ENCODE measurements around the gene WTIP. TPM values are rescaled to one million over a fixed set of nuclear protein-coding genes. Genes with fewer than 3 reads are reported as not detected.

WTIP gene
- total and polyA plus RNA-seq, 2 of the 13 experiments (the other 11 are each of a cell fraction or from before 2014, with no cell fraction given) = 15.0 to 18.1 TPM

GRCh38 chr19:34501339-34502320, 20.1 kb downstream of the WTIP start (continued):
- no peak for TF ChIP-seq PRDM4 (CRISPR knock-in tag; IDR thresholded peaks at IDR 0.05; ENCODE audit: borderline replicate concordance)
- TF ChIP-seq ZNF292 (CRISPR knock-in tag; IDR thresholded peaks at IDR 0.05; ENCODE audit: borderline replicate concordance, low read depth) = no peak
- no peak for TF ChIP-seq HOXD1 (CRISPR knock-in tag; IDR thresholded peaks at IDR 0.05)
- TF ChIP-seq GRHL1 (CRISPR knock-in tag; conservative IDR thresholded peaks at IDR 0.05) = no peak
- no peak for TF ChIP-seq NFIB (CRISPR knock-in tag; IDR thresholded peaks at IDR 0.05; ENCODE audit: borderline replicate concordance)
- TF ChIP-seq ZNF350 (CRISPR knock-in tag; IDR thresholded peaks at IDR 0.05; ENCODE audit: borderline replicate concordance, low read depth) = peak; percentile 50; the same call in 1 of the 2 replicates
- TF ChIP-seq ZFP91 (CRISPR knock-in tag; IDR thresholded peaks at IDR 0.05; ENCODE audit: borderline replicate concordance) = peak; percentile 59; the same call in 1 of the 2 replicates
- no peak for TF ChIP-seq BCLAF1 (IDR thresholded peaks at IDR 0.05)
- peak; percentile 70 for TF ChIP-seq YY1 (IDR thresholded peaks at IDR 0.05; ENCODE audit: insufficient read depth, insufficient replicate concordance, low read depth, low read length)
- no peak for TF ChIP-seq NFE2 (CRISPR knock-in tag; IDR thresholded peaks at IDR 0.05)
- no peak for TF ChIP-seq MYNN (CRISPR knock-in tag; IDR thresholded peaks at IDR 0.05; ENCODE audit: low read depth)
- no peak for TF ChIP-seq ZSCAN20 (CRISPR knock-in tag; IDR thresholded peaks at IDR 0.05; ENCODE audit: borderline replicate concordance)
- no peak for TF ChIP-seq WIZ (CRISPR knock-in tag; IDR thresholded peaks at IDR 0.05)
- TF ChIP-seq SRSF9 (IDR thresholded peaks at IDR 0.05; ENCODE audit: borderline replicate concordance, insufficient read depth, low read depth, low read length, poor library complexity, severe bottlenecking) = no peak
- TF ChIP-seq STAG1 (CRISPR knock-in tag; IDR thresholded peaks at IDR 0.05) = peak; percentile 91
- no peak for TF ChIP-seq ZBTB34 (CRISPR knock-in tag; IDR thresholded peaks at IDR 0.05)
- no peak for TF ChIP-seq ZNF891 (CRISPR knock-in tag; IDR thresholded peaks at IDR 0.05)
